ENCODE measurements around the gene DHX57.
"Not testable (repeated sequence)": the region's sequence is repeated elsewhere in the genome, so short reads cannot be mapped to it uniquely, and the experiment has no call there.

Gene DHX57

DNA sequence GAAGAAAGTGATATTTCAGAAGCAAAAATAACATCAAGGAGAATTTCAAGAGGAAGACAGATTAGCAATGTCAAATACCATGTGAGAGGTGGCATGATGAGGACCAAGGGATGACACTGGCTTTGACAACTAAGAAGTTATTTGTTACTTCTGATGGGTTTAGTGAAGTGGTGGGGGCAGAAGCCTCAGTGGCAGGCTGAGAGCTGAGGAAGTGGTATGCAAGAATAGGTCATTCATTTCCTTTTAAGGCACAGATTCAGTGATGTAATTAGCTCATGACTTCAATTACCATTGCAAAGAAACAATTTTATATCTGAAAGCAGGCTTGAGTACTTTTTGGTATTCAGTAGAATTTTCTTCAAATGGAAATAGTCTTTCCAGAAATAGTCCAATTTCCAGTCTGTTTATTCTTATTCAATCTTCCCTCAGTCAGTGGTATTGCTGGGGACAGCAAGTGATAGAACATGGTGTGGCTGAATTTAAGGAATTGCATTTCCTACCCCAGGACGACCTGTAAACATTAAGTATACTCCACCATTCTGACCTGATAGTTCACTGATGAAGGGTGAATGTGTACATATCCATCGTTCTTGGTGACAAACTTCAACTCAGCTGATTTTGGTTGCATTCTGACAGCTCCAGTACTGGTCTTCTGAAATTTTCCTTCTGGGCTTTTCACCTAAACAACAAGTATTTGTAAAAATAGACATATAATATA, 69.6 kb downstream of the DHX57 start:
- no peaks in the 10 kb centered on the region for H3K4me1 ChIP-seq (ENCODE audit: low read length)
- no peaks in the 10 kb centered on the region for H3K9me2 ChIP-seq (replicated peaks; ENCODE audit: insufficient read depth, low read length)
- H3K27ac ChIP-seq (ENCODE audit: low read length) = no peak overlapping the region
- no peaks in the 10 kb centered on the region for H3K79me2 ChIP-seq (ENCODE audit: low read length)
- H3K4me2 ChIP-seq (ENCODE audit: low read depth, low read length) = no peak overlapping the region
- no peaks in the 10 kb centered on the region for H3K9me3 ChIP-seq (replicated peaks; ENCODE audit: insufficient read depth, low read length)
- no peak for DNase-seq
- H3K9ac ChIP-seq (ENCODE audit: low read length) = no peak overlapping the region
- no peaks in the 10 kb centered on the region for H3F3A ChIP-seq (ENCODE audit: insufficient read depth, low read length)
- no peak overlapping the region for H3K4me3 ChIP-seq (ENCODE audit: low read length)
- TF ChIP-seq EZH2phosphoT487 (IDR thresholded peaks at IDR 0.05; ENCODE audit: low read length) = no peak
- TF ChIP-seq, protein P1, sequence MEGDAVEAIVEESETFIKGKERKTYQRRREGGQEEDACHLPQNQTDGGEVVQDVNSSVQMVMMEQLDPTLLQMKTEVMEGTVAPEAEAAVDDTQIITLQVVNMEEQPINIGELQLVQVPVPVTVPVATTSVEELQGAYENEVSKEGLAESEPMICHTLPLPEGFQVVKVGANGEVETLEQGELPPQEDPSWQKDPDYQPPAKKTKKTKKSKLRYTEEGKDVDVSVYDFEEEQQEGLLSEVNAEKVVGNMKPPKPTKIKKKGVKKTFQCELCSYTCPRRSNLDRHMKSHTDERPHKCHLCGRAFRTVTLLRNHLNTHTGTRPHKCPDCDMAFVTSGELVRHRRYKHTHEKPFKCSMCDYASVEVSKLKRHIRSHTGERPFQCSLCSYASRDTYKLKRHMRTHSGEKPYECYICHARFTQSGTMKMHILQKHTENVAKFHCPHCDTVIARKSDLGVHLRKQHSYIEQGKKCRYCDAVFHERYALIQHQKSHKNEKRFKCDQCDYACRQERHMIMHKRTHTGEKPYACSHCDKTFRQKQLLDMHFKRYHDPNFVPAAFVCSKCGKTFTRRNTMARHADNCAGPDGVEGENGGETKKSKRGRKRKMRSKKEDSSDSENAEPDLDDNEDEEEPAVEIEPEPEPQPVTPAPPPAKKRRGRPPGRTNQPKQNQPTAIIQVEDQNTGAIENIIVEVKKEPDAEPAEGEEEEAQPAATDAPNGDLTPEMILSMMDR (IDR thresholded peaks at IDR 0.05; ENCODE audit: low read length) = no peak
- TF ChIP-seq EZH2 (optimal IDR thresholded peaks at IDR 0.05; ENCODE audit: low read depth, low read length) = no peak
- no peaks in the 10 kb centered on the region for H3K27me3 ChIP-seq (replicated peaks; ENCODE audit: insufficient read depth, low read length)
- no peaks in the 10 kb centered on the region for H4K20me1 ChIP-seq (ENCODE audit: insufficient read depth, low read length)
- H2AFZ ChIP-seq (ENCODE audit: low read length) = no peak overlapping the region
- H3K36me3 ChIP-seq (replicated peaks; ENCODE audit: insufficient read depth, low read length) = no peaks in the 10 kb centered on the region

DNA sequence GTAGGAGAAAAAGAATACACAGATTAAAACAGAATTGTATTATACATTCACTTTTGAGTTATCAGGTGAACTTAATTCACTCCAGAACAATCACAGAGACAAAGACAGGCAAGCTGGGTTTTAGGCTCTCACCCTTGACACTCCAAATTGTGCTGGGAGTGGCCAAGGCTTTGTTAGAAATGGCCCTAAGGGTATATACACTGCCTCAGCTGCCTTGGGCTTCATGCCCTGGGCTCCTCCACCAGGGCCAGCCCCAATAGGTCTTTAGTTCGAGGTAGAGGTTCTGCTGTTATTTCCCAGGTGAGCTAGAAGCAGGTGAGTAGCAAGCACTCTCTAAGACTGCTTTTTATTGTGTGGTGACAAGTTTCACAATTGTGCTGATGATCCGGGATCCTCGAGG, 77.8 kb downstream of the DHX57 start:
- DNase-seq = no peak
- no peaks in the 10 kb centered on the region for H3K4me1 ChIP-seq (ENCODE audit: low read length)
- H3K4me3 ChIP-seq (ENCODE audit: low read length) = no peak overlapping the region
- no peak overlapping the region for H3K4me2 ChIP-seq (ENCODE audit: low read depth, low read length)
- no peaks in the 10 kb centered on the region for H3K9me2 ChIP-seq (replicated peaks; ENCODE audit: insufficient read depth, low read length)
- no peaks in the 10 kb centered on the region for H3K79me2 ChIP-seq (ENCODE audit: low read length)
- H4K20me1 ChIP-seq (ENCODE audit: insufficient read depth, low read length) = no peaks in the 10 kb centered on the region
- no peaks in the 10 kb centered on the region for H3F3A ChIP-seq (ENCODE audit: insufficient read depth, low read length)
- H3K27ac ChIP-seq (ENCODE audit: low read length) = no peak overlapping the region
- H3K9me3 ChIP-seq (replicated peaks; ENCODE audit: insufficient read depth, low read length) = no peaks in the 10 kb centered on the region
- no peaks in the 10 kb centered on the region for H3K36me3 ChIP-seq (replicated peaks; ENCODE audit: insufficient read depth, low read length)
- H3K27me3 ChIP-seq (replicated peaks; ENCODE audit: insufficient read depth, low read length) = no peaks in the 10 kb centered on the region
- TF ChIP-seq EZH2 (optimal IDR thresholded peaks at IDR 0.05; ENCODE audit: low read depth, low read length) = no peak
- TF ChIP-seq, protein P1 (IDR thresholded peaks at IDR 0.05; ENCODE audit: low read length) = no peak
- no peak for TF ChIP-seq EZH2phosphoT487 (IDR thresholded peaks at IDR 0.05; ENCODE audit: low read length)
- no peak overlapping the region for H2AFZ ChIP-seq (ENCODE audit: low read length)
- no peak overlapping the region for H3K9ac ChIP-seq (ENCODE audit: low read length)

DNA sequence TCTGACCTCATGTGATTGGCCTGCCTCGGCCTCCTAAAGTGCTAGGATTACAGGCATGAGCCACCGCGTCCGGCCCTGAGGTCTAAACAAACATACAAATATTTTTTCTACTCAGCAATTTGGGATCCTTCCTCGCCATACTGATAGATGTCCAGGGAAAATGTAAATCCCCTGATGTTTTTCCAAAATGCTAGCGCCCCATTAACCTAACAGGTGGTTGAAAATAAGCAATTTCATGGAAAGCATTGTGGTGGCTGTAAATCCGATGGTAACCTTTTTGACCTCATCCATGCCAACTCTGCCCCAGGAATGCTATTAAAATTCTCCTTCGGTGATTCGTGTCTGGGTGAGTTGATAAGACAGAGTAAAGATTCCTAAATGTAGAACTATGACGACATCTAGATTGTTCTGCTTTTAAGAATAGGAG, 78.5 kb downstream of the DHX57 start:
- no peaks in the 10 kb centered on the region for H4K20me1 ChIP-seq (ENCODE audit: insufficient read depth, low read length)
- no peak overlapping the region for H3K9ac ChIP-seq (ENCODE audit: low read length)
- no peak for DNase-seq
- H3K36me3 ChIP-seq (replicated peaks; ENCODE audit: insufficient read depth, low read length) = no peaks in the 10 kb centered on the region
- H3K9me3 ChIP-seq (replicated peaks; ENCODE audit: insufficient read depth, low read length) = no peaks in the 10 kb centered on the region
- no peak overlapping the region for H3K4me2 ChIP-seq (ENCODE audit: low read depth, low read length)
- no peaks in the 10 kb centered on the region for H3K9me2 ChIP-seq (replicated peaks; ENCODE audit: insufficient read depth, low read length)
- H2AFZ ChIP-seq (ENCODE audit: low read length) = no peak overlapping the region
- H3F3A ChIP-seq (ENCODE audit: insufficient read depth, low read length) = no peaks in the 10 kb centered on the region
- TF ChIP-seq, protein P1 (IDR thresholded peaks at IDR 0.05; ENCODE audit: low read length) = no peak
- no peak for TF ChIP-seq EZH2phosphoT487 (IDR thresholded peaks at IDR 0.05; ENCODE audit: low read length)
- no peak for TF ChIP-seq EZH2 (optimal IDR thresholded peaks at IDR 0.05; ENCODE audit: low read depth, low read length)
- no peaks in the 10 kb centered on the region for H3K79me2 ChIP-seq (ENCODE audit: low read length)
- no peaks in the 10 kb centered on the region for H3K27me3 ChIP-seq (replicated peaks; ENCODE audit: insufficient read depth, low read length)
- no peaks in the 10 kb centered on the region for H3K4me1 ChIP-seq (ENCODE audit: low read length)
- no peak overlapping the region for H3K4me3 ChIP-seq (ENCODE audit: low read length)
- H3K27ac ChIP-seq (ENCODE audit: low read length) = no peak overlapping the region

DNA sequence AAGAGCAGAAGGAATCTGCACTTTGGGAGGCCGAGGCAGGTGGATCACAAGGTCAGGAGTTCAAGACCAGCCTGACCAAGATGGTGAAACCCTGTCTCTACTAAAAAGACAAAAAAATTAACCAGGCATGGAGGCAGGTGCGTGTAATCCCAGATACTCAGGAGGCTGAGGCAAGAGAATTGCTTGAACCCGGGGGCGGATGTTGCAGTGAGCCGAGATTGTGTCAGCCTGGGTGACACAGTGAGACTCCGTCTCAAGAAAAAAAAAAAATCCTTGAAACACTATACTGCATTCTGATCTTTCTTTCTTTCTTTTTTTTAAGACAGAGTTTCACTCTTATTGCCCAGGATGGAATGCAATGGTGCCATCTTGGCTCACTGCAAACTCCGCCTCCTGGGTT, 80.7 kb downstream of the DHX57 start:
- not testable (repeated sequence) for H3K9me3 ChIP-seq (replicated peaks; ENCODE audit: insufficient read depth, low read length); H3K79me2 ChIP-seq (ENCODE audit: low read length); H4K20me1 ChIP-seq (ENCODE audit: insufficient read depth, low read length); H3K9ac ChIP-seq (ENCODE audit: low read length); H3K36me3 ChIP-seq (replicated peaks; ENCODE audit: insufficient read depth, low read length); DNase-seq; H3K9me2 ChIP-seq (replicated peaks; ENCODE audit: insufficient read depth, low read length); H3K4me3 ChIP-seq (ENCODE audit: low read length); H3F3A ChIP-seq (ENCODE audit: insufficient read depth, low read length); H3K27ac ChIP-seq (ENCODE audit: low read length); H3K4me1 ChIP-seq (ENCODE audit: low read length); H2AFZ ChIP-seq (ENCODE audit: low read length); H3K4me2 ChIP-seq (ENCODE audit: low read depth, low read length); H3K27me3 ChIP-seq (replicated peaks; ENCODE audit: insufficient read depth, low read length)

All from MM.1S (cell line).